Kidney epithelial cell (primary cell): ENCODE results near the gene CYP4B1. TPM values are rescaled to one million over a fixed set of nuclear protein-coding genes. Genes with fewer than 3 reads are reported as not detected.
A peak's percentile ranks its signal among the peaks of the same experiment; 100 is the strongest.
"Not testable (repeated sequence)": the region's sequence is repeated elsewhere in the genome, so short reads cannot be mapped to it uniquely, and the experiment has no call there.

Source experiments
- DNase-seq: peaks from one replicate; pipeline ENCODE4 v3.0.0-alpha.2; 2010; ENCODE audit warnings: low read depth
- H3K27me3 ChIP-seq: 2 replicates; pipeline ENCODE4 v1.6.0; 2011; ENCODE audit warnings: low read length; ENCODE audit not compliant: control insufficient read depth, insufficient read depth
- H3K36me3 ChIP-seq: 2 replicates; pipeline ENCODE4 v1.5.1; 2011; ENCODE audit warnings: low read length; ENCODE audit not compliant: control insufficient read depth, insufficient read depth
- H3K4me3 ChIP-seq: 2 replicates; pipeline ENCODE4 v1.5.1; 2011; ENCODE audit warnings: low read depth, mild to moderate bottlenecking, control low read depth, low read length
- total RNA-seq: library from RNA; depleted of rRNA; stranded (reverse); fragments of >200 nt; gene quantifications from 2 replicates; pipeline ENCODE4 v1.2.3, GENCODE V29; 2015
- TF ChIP-seq, protein P1 (sequence below): IDR thresholded peaks from 2 replicates; pipeline ENCODE4 v1.5.1; 2011; ENCODE audit warnings: mild to moderate bottlenecking, moderate library complexity, low read length, control low read depth, inconsistent platforms; ENCODE audit not compliant: insufficient read depth, poor library complexity, severe bottlenecking

CYP4B1 gene
- total RNA-seq, 1 donor from 2014 or later, result not detected

DNA sequence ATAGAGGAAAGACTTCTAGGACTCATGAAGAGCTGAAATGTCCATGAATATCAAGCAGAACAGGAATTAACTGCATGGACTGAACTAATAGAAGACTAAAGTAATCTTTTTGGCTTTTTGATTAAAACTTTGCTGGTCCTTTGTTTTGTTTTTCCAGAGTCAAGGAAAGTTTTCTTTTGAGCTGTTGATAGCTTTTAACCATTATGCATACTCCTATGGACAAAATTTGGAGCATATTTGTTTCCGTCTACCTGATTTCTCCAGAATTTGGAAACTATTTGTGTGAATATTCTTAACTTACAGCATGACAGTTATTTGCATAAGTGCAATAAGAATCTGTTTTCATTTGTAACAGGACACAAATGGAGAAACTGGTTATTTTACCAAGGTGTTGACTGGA lies 24.5 kb upstream of the CYP4B1 start:
- Histone ChIP-seq H3K36me3 (no peaks in the 10 kb centered on the region), H3K27me3 (no peaks in the 10 kb centered on the region), H3K4me3 (no peak overlapping the region)
- TF ChIP-seq, protein P1, sequence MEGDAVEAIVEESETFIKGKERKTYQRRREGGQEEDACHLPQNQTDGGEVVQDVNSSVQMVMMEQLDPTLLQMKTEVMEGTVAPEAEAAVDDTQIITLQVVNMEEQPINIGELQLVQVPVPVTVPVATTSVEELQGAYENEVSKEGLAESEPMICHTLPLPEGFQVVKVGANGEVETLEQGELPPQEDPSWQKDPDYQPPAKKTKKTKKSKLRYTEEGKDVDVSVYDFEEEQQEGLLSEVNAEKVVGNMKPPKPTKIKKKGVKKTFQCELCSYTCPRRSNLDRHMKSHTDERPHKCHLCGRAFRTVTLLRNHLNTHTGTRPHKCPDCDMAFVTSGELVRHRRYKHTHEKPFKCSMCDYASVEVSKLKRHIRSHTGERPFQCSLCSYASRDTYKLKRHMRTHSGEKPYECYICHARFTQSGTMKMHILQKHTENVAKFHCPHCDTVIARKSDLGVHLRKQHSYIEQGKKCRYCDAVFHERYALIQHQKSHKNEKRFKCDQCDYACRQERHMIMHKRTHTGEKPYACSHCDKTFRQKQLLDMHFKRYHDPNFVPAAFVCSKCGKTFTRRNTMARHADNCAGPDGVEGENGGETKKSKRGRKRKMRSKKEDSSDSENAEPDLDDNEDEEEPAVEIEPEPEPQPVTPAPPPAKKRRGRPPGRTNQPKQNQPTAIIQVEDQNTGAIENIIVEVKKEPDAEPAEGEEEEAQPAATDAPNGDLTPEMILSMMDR, result no peak
- DNase-seq, result no peak

DNA sequence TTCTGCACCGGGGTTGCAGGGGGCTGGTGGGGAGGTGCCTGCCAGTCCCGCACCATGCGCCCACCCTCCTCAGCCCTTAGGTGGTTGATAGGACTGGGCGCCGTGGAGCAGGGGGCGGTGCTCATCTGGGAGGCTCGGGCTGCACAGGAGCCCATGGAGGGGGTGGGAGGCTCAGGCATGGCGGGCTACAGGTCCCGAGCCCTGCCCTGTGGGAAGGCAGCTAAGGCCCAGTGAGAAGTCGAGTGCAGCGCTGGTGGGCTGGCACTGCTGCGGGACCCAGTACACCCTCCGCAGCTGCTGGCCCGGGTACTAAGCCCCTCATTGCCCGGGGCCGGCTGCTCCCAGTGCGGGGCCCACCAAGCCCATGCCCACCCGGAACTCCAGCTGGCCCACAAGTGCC lies 20.4 kb upstream of the CYP4B1 start:
- not testable (repeated sequence) for H3K4me3 ChIP-seq, H3K27me3 ChIP-seq, H3K36me3 ChIP-seq, DNase-seq

DNA sequence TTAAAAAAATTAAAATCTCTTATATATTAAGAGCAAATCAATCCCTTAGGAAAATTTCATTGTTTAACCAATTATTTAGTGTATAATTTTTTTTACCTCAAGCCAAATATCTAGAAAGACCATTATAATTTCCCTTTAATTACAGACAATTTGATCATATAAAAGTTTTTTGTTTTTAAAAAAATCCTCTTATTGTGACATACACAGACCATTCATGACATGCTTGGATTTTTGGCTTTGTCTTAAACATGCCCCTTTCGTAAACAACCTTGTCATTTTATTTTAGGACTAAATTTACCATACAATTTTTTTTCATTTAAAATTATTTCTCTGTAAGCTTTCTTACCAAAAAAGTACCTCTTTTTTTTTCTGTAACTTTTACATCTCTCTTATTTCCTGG lies 14.2 kb upstream of the CYP4B1 start:
- no peaks in the 10 kb centered on the region for H3K36me3 ChIP-seq
- no peak overlapping the region for H3K4me3 ChIP-seq
- H3K27me3 ChIP-seq, result no peaks in the 10 kb centered on the region
- no peak for DNase-seq
- TF ChIP-seq, protein P1, result no peak

DNA sequence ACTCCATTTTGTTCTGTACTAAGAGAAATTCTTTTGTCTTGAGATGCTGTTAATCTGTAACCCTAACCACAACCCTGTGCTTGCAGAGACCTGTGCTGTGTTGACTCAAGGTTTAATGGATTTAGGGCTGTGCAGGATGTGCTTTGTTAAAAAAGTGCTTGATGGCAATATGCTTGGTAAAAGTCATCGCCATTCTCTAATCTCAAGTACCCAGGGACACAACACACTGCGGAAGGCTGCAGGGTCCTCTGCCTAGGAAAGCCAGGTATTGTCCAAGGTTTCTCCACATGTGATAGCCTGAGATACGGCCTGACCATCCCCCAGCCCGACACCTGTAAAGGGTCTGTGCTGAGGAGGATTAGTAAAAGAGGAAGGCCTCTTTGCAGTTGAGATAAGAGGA lies 10.2 kb upstream of the CYP4B1 start:
- peak; percentile 32 for DNase-seq

DNA sequence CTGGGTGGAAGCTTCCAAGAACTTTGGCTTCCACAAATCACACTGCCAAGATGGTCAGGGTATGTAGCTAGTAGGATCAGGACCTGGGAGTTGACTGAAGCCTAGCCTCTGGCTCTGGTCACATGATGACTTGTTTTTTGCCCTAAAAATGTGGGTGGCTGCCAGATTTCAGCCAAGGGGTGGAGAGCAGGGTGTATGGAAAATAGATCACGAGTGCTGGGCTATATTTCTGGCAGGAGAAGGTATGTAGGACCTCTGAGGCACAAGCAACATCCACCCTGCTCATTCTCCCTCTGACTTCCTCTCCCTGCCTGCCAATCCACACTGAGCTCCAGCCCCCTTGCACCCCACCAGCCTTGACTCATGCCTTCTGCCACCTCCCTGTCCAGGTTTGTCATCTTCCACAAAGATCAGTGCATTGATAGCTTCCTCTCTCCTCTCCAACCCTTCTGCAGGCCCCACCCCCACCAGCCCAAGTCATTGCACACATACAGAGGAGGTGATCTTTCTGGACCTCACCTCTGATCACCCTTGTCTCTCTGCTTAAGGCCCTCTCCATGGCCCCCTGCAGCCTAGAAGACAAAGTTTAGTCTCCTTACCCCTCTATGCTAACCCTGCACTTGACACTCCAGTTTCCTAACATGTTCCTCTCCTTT lies 8.3 kb upstream of the CYP4B1 start:
- DNase-seq, result no peak
- Histone ChIP-seq H3K36me3 (no peaks in the 10 kb centered on the region), H3K4me3 (no peak overlapping the region), H3K27me3 (no peaks in the 10 kb centered on the region)
- TF ChIP-seq, protein P1, result no peak

More for the DNA sequence above, 10.2 kb upstream of the CYP4B1 start:
- not testable (repeated sequence) for H3K36me3 ChIP-seq, H3K4me3 ChIP-seq, H3K27me3 ChIP-seq

GRCh38 chr1:46793126-46793525 lies 5.7 kb upstream of the CYP4B1 start:
- H3K36me3 ChIP-seq, result no peaks in the 10 kb centered on the region
- DNase-seq, result no peak

More at GRCh38 chr1:46793126-46793525, 5.7 kb upstream of the CYP4B1 start:
- H3K27me3 ChIP-seq, result no peaks in the 10 kb centered on the region
- no peak overlapping the region for H3K4me3 ChIP-seq
- TF ChIP-seq, protein P1, result no peak
